HG03378 (cell line): ENCODE data around the gene WDR33.

ENCODE experiments used
- ATAC-seq: cut with Tn5 transposase; IDR thresholded peaks from one replicate; pipeline ENCODE4 v1.9.1; 2021; ENCODE audit warnings: mild to moderate bottlenecking, moderate library complexity; ENCODE audit not compliant: unreplicated experiment

Gene WDR33

DNA sequence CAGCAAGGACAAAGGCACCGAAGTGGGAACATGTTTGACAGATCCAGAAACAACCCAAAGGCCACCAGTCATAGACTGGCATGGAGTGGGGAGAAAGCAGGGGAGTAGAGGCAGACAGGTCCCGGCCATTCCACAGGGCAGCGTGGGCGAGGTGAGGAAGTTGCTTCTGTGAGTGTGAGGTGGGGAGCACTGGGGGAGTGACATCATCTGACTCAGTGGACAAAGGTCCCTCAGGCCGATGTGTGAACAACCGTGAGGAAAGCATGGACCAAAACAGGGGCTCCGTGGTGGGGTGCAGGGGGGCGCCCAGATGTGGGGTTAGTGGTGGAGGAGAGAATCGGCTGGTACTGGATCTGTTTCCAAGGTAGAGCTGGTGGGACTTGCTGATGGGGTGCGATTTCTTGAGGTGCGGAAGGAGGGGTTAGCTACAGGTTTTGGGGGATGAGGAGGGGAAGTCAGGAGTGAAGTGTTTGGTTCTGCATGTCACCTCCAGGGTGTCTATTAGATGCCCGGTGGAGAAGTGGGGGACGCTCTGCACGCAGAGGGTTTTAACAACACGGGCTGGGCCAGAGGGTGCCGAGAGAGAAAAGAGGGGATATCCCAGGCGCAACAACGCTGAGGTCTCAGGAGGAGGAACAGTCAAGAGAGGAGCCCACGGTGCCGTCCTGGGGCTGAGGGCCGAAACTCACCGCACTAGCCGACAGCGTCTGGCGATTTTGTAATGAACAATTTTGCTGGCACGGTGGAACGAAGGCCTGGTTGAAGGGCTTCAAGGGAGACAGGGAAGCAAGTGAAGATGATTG is 112.2 kb downstream of the WDR33 start:
- no peak for ATAC-seq

DNA sequence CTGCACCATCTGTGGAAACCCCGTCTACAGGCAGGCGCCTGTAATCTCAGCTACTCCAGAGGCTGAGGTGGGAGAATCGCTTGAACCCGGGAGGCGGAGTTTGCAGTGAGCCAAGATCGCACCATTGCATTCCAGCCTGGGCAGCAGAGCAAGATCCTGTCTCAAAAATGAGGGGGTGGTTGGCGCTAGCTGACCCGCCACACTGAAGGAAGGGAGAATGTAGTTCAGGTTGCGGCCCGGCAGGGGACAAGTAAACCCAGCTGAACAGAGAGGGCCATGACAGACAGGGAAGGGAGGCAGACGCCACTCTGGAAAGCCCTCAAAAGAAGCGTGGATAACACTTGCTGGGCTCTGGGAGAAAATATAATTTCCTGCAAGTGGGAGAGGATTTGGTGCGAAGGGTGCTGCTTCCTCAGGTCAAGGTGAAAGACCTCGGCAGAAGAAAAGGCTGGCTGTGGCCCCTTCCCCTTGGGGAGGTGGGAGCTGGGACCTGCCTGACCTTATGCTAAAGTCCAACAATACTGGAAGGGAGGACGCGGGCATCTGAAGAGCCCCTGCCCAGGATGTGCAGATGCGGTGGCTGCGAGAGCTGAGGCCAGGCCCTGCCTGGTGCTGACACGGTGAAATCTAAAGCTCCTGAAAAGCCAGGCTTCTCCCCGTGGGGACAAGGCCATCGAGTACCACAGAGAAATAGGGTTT is 113.3 kb downstream of the WDR33 start:
- no peak for ATAC-seq

DNA sequence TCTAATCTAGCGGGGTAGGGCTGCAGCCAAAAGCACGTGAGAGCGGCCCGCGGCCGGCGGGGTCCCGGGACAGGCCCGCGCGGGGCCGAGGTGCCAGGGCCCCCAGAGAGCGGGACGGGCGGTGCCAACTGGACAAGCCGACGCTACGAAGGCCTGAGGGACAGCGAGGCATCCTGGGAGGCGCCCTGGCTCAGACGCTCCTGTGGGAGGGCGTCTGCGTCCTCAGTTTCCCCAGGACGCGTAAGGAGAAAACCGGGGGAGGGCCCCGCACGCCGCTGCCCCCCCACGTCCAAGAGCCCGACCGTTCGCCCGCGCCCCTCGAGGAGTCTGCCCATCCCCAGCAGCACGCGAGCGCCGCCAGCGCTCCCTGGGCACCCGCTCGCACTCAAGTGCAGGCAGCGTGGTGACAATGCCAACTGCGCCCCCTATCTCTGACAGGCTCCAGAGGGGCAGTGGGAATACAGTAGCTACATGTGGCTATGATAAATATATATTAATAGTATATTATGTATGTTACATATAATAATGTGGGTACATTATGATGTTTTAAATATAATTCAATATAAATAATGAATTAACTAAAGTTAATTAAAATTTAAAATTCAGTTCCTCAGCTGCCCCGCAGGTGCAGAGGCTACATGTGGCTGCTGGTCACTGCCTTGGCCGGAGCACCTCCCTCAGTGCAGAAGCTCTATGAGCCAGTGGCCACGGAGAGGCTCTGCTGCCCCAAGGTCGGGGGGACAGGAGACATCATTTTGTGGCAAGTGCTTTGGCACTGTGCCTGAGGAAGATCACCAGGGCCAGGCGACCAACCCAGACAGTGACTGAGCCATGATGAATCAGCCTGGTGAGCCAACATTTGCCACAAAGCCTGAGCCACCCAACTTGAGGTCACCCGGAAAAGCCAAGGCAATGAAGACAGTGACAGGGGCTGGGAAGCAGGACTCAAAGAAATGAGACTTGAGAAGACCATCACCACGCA is 115.2 kb downstream of the WDR33 start:
- no peak for ATAC-seq

DNA sequence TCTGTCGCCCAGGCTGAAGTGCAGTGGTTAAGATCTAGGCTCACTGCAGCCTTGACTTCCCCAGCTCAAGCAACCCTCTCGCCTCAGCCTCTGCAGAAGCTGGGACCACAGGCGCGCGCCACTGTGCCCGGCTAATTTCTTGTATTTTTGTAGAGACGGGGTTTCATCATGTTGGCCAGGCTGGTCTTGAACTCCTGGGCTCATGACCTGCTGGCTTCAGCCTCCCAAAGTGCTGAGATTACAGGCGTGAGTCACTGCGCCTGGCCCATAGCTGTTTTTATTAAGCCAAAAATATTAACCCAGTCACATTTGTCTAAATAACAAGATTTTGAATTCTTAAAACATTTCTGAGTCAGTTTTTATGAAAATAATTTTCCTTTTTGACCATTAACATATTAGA is 116.0 kb downstream of the WDR33 start:
- ATAC-seq, result no peak

DNA sequence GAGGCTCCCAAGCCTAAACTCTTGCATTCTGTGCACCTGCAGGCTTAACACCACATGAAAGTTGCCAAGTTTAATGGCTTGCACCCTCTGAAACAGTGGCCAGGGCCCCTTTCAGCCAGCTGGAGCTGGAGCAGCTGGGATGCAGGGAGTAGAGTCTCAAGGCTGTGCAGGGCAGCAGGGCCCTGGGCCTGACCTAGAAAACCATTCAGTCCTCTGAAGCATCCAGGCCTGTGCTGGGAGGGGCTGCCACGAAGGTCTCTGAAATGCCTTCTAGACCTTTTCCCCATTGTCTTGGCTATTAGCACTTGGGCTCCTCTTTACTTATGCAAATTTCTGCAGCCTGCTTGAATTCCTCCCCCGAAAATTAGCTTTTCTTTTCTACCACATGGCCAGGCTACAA is 120.3 kb downstream of the WDR33 start:
- ATAC-seq, result no peak

DNA sequence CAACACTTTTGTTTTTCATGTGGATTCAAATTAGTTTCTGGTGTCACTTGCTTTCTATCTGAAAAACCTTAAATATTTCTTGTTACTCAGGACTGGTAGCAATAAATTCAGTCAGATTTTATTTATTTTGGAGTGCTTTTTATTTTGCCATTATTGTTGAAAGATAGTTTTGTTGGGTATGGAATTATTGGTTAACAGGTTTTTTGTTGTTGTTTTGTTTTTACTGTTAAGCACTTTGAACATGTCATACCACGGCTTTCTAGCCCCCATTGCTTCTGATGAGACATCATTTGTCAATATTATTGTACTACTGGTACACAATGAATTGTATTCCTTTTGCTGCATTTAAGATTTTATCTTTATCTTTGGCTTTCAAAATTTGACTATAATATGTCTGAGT is 122.6 kb downstream of the WDR33 start:
- ATAC-seq, result no peak

DNA sequence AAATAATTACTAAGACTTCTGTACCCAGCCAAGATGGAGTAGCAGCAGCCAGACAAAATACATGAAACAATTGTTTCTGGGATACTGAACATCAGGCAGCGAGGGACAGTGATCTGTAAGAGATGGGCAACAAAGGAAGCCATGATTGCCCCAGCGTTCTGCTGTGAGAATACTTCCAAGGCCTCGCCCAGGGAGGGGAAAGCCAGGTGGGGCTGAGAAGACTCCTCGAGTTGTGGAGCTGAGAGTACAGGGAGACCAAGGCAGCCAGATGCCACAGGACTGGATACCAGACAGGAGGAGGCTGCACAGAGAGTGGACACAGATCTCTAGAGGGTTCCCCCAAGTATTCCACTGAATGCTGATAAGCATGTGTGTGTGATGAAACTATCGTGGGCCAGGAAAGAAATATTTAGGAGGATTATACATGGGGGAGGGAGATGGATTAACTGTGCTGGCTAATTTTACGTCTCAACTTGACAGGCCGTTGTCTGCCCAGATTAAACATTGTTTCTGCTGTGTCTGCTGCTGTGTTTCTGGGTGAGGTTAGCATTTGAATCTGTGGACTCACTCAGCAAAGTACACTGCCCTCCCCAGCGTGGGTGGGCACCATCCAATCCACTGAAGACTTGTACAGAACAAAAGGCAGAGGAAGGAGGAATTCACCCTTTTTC is 125.4 kb downstream of the WDR33 start:
- no peak for ATAC-seq

DNA sequence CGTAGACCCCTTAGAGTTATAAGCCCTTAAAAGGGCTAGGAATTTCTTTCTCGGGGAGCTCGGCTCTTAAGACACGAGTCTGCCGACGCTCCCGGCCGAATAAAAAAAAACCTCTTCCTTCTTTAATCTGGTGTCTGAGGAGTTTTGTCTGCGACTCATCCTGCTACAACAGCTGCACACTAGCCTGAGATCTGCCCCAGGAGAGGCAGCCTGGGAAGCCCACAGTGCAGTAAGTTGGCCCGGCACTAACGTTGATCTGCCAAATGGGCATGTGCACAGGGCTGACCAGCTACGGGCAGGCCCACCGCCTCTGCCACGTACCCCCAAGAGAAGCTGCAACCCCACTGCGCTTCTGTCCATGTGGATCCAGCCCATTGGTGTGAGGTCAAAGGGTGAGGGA is 127.2 kb downstream of the WDR33 start:
- ATAC-seq, result no peak

DNA sequence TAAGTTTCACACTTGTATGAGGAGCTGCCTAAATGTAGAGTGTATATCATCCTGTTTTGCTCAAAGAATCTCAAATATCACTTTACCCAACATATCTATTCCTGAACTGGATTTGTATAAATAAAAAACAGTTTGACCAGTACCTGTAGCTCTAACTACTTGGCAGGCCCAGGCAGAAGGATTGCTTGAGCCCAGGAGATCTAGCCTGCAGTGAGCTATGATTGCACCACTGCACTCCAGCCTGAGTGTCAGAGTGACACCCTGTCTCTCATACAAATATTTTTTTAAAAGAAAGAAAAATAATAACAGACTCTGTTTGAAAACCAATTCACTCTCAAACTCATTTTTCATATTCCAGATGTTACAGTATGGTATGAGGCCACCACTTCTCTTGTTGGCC is 127.9 kb downstream of the WDR33 start:
- no peak for ATAC-seq

DNA sequence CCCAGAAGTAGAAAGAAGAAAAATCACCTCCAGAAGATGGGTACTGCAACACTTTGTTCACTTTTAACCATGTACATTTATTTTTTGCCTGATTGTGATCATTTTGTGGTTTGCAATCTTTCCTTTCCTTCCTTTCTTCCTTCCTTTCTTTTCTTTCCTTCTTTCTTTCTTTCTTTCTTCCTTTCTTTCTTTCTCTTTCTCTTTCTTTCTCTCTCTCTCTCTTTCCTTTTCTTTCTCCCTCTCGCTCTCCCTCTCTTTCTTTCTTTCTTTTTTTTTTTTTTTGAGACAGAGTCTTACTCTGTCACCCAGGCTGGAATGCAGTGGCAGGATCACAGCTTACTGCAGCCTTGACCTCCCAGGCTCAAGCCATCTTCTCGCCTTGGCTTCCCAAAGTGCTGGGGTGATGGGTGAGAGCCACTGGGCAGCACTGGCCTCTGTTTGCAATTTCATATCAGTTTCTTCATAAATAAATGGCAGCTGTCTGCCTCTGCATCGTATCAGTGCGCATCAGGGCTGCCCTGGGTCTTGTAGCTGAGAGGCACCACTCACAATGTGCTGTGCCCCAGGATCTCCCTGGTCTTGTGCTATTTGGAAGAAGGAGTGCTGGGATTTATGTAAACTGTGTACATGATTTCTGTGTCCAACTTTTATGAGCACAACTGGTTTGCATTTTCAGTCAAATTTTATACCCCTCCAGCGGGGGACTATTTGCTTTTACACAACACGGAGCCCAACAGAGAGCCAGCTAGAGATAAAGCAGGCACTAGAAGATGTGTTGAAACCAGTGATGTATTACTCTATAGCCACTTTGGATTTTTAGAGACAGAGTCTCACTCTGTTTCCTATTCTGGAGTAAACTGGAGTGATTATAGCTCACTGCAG is 128.8 kb downstream of the WDR33 start:
- no peak for ATAC-seq

DNA sequence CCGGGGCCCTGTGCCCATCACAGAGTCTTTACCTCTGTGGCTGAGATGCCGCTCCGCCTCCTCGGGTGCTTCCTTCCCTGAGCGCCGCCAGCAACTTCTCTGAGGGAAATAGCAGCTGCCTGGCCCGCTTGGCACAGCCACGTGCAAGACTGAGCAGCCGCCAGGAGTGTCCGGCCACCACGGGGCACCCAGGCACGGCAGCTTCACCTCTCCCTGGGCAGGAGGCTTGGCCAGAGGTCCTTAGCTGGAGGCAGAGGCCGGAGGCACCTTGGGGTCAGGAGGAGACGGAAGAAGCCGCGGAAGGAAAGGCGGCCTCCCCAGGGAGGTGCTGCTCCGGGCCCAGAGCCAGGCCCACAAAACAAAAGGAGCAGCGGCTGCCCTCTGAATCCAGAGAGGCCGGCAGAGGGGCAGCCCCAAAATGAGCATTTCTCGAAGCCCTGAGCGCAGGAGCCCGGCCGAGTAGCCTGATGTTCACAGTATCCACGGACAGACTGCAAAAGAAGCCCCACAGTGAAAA is 129.6 kb downstream of the WDR33 start:
- no peak for ATAC-seq

DNA sequence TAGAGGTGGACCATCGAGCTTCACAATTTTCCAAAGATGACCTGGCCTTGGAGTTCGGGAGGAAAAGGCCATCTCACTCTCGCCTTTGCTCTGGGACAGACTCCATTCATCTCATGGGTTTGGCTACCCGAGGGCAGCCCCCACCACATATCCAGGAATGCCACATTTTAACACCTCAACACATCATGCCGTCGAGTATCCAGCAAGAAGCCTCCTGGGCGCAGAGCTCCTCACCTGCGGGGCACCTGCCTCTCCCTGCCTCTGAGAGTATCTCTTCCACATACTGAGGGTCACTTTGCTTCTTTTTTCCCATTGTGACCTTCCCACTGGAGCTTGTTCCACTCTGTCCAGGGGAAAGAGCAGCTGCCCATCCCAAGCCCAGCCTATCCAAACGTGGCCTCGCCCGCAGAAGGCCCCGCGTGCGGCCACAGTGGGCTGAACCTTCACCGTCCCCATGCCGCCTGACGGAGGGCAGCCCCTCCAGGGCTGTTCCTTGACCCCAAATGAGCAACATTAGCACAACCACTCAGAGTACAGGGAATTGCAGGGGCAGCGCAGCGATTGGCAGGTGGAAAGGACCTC is 130.2 kb downstream of the WDR33 start:
- no peak for ATAC-seq

DNA sequence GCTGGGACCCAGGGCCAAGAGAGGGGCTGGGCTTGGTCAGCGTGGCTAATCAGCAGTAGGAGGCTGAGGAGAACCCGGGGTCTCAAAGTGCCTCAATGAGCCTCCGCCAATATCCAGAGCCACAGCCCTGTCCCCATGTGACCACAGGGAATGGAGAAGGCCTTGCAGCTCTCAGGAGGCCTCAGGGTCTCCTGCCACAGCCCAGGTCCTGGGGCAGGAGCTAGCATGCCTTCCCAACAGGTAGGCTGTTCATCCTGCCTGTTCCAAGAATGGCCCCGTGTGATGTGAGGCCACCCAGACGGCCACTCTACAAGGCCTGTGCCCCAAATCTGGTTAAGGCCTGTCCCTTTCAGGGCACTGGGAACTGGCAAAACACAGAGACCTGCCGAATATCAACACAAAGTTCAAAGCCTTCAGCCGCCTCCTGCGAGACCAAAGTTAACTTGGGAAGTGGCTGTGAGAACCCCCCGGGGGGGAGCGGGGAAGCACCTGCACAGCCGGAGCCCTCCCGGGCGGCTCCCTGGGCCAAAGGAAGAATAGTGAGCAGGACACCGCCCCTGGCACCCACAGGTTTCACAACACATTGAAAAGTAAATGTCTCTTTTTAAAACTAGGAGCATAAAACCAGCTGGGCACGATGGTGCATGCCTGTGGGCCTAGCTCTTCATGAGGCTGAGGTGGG is 131.2 kb downstream of the WDR33 start:
- ATAC-seq, result no peak

DNA sequence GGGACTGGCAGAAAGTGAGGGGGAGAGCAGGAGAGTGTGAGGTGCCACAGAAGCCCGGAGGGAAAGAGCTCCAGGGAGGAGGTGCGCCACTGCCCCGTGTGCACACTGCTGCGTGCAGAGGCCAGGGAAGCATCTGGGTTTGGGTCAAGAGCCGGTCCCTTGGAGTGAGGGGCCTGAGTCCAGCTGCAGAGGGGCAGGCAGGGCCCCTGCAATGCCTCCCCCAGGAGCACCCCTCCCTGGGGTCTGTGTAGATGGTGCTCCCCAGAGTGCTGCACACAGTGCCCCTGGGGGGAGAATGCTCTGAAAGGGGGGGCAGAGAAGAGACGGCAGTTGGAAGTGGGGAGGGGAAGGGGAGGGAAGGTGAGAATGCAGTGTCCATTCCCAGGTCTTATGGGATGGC is 132.0 kb downstream of the WDR33 start:
- ATAC-seq, result no peak

DNA sequence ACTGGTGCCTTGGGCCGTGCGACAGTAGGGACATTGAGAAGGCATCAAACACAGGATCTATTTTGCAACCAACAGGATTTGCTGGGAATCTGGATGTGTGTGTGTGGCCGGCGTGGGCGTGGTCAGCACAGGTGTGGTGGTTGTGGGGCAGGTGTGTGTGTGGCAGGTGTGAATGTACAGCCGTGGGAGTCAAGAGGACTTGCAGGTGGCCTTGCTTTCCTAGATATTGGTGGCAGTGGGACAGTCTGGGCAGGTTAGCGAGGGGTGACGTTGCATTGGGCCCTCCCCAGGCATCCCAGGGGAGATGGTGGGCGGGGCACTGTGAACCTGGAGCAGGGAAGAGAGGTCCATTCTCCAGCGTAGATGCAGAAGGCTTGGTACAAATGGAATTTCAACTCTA is 132.4 kb downstream of the WDR33 start:
- no peak for ATAC-seq

DNA sequence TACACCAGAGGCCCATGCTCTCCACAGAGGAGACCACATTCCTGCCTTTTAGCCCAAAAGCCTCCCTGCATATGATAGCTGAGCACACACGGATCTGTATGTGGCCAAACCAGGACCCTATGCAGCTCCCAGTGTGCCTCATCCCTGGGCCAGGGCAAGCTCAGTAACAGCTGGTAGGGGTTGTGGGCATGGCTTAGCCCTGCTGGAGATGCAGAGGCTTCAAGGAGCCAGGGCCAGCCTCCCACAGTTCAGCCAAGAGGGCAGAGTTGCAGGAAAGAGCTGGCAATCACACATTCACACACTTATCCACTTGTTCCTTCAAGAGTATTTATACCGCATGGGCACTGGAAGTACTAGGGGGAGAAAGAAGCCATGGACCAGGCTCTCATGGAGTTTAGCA is 134.1 kb downstream of the WDR33 start:
- no peak for ATAC-seq

DNA sequence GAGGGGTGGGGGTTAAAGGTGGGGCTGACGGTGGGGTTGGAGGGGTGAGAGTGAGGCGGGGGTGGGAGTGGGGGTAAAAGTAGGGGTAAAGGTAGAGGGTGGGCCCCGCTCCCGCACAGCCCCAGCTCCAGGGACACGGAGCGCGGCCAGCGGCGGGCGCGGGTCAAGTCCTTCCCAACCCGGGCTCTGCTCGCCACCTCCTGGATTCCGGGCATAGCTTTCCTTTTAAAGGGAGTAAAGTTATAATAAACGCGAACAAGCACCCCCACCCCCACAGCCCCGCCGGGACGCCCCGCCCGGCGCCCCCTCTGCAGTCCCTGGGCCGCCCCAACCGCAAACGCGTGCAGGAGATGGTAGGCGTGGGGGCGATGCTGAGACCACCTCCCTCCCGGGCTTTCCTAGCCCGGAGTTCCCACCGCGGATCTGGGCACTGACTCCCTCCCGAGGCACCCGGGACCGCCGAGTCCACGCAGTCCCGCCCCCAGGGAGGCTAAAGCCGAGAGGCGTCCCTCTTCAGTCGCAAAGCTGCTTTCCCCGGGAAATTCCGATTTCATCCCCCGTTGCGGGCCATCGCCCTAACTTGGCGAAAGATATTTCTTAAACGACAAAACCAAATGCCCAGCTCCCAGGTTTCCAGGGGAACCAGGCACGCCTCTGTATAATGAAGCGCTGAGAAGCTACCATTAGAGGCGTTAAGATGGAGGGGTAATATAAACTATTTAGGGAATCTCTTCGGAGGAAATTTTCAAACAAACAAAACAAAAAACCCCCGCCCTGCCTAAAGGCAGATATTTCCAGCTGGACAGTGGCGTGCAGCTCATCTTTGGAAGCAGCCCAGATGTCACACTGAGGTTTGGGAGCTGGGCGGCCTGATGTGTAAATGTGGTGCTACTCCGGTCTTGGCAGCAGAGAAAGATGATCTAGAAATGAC is 135.4 kb downstream of the WDR33 start, which contains the start of gene LIMS2:
TSS of gene LIMS2 (minus strand) at position 200 of the 931 bp plus-strand sequence. CDS start 506 bp downstream, outside the sequence.
- ATAC-seq, result no peak
